Loucy (cell line): ENCODE data around the gene ZNF660.

Experiments used
- H2AFZ ChIP-seq: fragments of 200-600 bp; sonication (generic); 2 replicates; pipeline ENCODE4 v1.6.0; 2016; ENCODE audit warnings: antibody characterized with exemption, mild to moderate bottlenecking, low read length, moderate library complexity
- H3F3A ChIP-seq: fragments of 200-600 bp; 2 replicates; pipeline ENCODE4 v1.6.0; 2016; ENCODE audit warnings: antibody characterized with exemption, low read depth, mild to moderate bottlenecking
- H3K27me3 ChIP-seq: fragments of 200-600 bp; sonication (generic); 2 replicates; pipeline ENCODE4 v1.6.1; 2014; ENCODE audit warnings: low read length, mild to moderate bottlenecking; ENCODE audit not compliant: insufficient read depth, poor library complexity, severe bottlenecking
- H3K36me3 ChIP-seq: fragments of 200-600 bp; sonication (generic); 2 replicates; pipeline ENCODE4 v1.6.1; 2016; ENCODE audit warnings: low read length; ENCODE audit not compliant: insufficient read depth
- H3K4me1 ChIP-seq: fragments of 200-600 bp; sonication (generic); 2 replicates; pipeline ENCODE4 v1.5.1; 2014; ENCODE audit warnings: low read length, mild to moderate bottlenecking; ENCODE audit not compliant: insufficient read depth, poor library complexity, severe bottlenecking
- H3K4me2 ChIP-seq: fragments of 200-600 bp; sonication (generic); 2 replicates; pipeline ENCODE4 v1.6.0; 2014; ENCODE audit warnings: antibody characterized with exemption, low read length, low read depth, mild to moderate bottlenecking; ENCODE audit not compliant: poor library complexity, severe bottlenecking
- H3K4me3 ChIP-seq: fragments of 200-600 bp; sonication (generic); 2 replicates; pipeline ENCODE4 v1.5.1; 2014; ENCODE audit warnings: low read length, mild to moderate bottlenecking, mixed read lengths; ENCODE audit not compliant: poor library complexity, severe bottlenecking
- H3K79me2 ChIP-seq: fragments of 200-600 bp; sonication (generic); 2 replicates; pipeline ENCODE4 v1.6.1; 2014; ENCODE audit warnings: low read length; ENCODE audit not compliant: insufficient read depth
- H3K9ac ChIP-seq: fragments of 200-600 bp; sonication (generic); 2 replicates; pipeline ENCODE4 v1.6.0; 2014; ENCODE audit warnings: mild to moderate bottlenecking, low read depth, low read length, moderate library complexity; ENCODE audit not compliant: poor library complexity, severe bottlenecking
- H3K9me2 ChIP-seq: fragments of 200-600 bp; sonication (generic); replicated peaks from 2 replicates; pipeline ENCODE4 v1.6.1; 2016; ENCODE audit warnings: low read depth, low read length, mixed read lengths
- H3K9me3 ChIP-seq: fragments of 200-600 bp; sonication (generic); 2 replicates; pipeline ENCODE4 v1.6.1; 2014; ENCODE audit warnings: mild to moderate bottlenecking, antibody characterized with exemption, low read length, low read depth; ENCODE audit not compliant: insufficient read depth
- H4K20me1 ChIP-seq: fragments of 200-600 bp; sonication (generic); 2 replicates; pipeline ENCODE4 v1.6.0; 2014; ENCODE audit warnings: antibody characterized with exemption, low read length, mild to moderate bottlenecking; ENCODE audit not compliant: insufficient read depth, poor library complexity, severe bottlenecking
- EZH2phosphoT487 ChIP-seq: fragments of 200-600 bp; IDR thresholded peaks from 2 replicates; pipeline ENCODE4 v1.6.1; 2018; ENCODE audit warnings: antibody characterized with exemption, mild to moderate bottlenecking, moderate library complexity, borderline replicate concordance
- TF ChIP-seq, protein P1 (sequence below): fragments of 200-600 bp; sonication (generic); conservative IDR thresholded peaks from 2 replicates; pipeline ENCODE4 v1.5.1; 2014; ENCODE audit warnings: mild to moderate bottlenecking, antibody characterized with exemption, low read length

Gene ZNF660

GRCh38 chr3:44642337-44642736 lies 57.6 kb downstream of the ZNF660 start:
- Histone ChIP-seq H3K9me2 (no peaks in the 10 kb centered on the region), H3K4me3 (no peak overlapping the region), H3K79me2 (no peaks in the 10 kb centered on the region; the same call in 1 of the 2 replicates), H3K9ac (no peak overlapping the region), H4K20me1 (no peaks in the 10 kb centered on the region), H3K4me2 (no peak overlapping the region), H3K9me3 (peaks cover 24% of the 10 kb centered on the region), H3K36me3 (peaks cover 63% of the 10 kb centered on the region), H3F3A (no peaks in the 10 kb centered on the region), H2AFZ (no peak overlapping the region), H3K27me3 (no peaks in the 10 kb centered on the region), H3K4me1 (no peaks in the 10 kb centered on the region)
- TF ChIP-seq, protein P1, sequence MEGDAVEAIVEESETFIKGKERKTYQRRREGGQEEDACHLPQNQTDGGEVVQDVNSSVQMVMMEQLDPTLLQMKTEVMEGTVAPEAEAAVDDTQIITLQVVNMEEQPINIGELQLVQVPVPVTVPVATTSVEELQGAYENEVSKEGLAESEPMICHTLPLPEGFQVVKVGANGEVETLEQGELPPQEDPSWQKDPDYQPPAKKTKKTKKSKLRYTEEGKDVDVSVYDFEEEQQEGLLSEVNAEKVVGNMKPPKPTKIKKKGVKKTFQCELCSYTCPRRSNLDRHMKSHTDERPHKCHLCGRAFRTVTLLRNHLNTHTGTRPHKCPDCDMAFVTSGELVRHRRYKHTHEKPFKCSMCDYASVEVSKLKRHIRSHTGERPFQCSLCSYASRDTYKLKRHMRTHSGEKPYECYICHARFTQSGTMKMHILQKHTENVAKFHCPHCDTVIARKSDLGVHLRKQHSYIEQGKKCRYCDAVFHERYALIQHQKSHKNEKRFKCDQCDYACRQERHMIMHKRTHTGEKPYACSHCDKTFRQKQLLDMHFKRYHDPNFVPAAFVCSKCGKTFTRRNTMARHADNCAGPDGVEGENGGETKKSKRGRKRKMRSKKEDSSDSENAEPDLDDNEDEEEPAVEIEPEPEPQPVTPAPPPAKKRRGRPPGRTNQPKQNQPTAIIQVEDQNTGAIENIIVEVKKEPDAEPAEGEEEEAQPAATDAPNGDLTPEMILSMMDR = no peak
- no peak for TF ChIP-seq EZH2phosphoT487

- Histone ChIP-seq H3F3A (no peaks in the 10 kb centered on the region), H3K4me1 (no peaks in the 10 kb centered on the region), H2AFZ (no peak overlapping the region), H3K27me3 (no peaks in the 10 kb centered on the region), H4K20me1 (no peaks in the 10 kb centered on the region), H3K36me3 (peaks cover 58% of the 10 kb centered on the region), H3K9me3 (peaks cover 24% of the 10 kb centered on the region), H3K4me3 (no peak overlapping the region), H3K79me2 (no peaks in the 10 kb centered on the region; the same call in 1 of the 2 replicates), H3K4me2 (no peak overlapping the region), H3K9me2 (no peaks in the 10 kb centered on the region), H3K9ac (no peak overlapping the region)
- TF ChIP-seq EZH2phosphoT487 = no peak
- TF ChIP-seq, protein P1 = no peak
Measured at GRCh38 chr3:44643024-44643423, 58.3 kb downstream of the ZNF660 start.

DNA sequence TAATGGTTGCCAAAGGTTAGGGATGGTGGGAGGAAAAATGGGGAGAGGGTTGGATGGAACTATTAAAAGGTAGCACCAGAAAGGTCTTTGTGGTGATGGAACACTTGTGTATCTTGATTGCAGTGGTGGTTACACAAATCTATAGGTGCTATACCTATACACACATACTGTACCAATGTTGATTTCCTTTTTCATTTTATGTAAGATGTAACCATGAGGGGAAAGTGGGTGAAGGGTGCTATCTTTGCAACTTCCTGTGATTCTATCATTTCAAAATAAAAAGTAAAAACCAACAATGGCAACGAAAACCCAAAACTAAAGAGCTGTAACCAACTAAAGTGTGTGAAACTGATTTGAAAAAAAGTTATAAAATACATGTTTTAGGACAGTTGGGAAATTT lies 63.0 kb downstream of the ZNF660 start:
- no peaks in the 10 kb centered on the region for H4K20me1 ChIP-seq
- H3F3A ChIP-seq = no peaks in the 10 kb centered on the region
- no peaks in the 10 kb centered on the region for H3K27me3 ChIP-seq
- H3K9me3 ChIP-seq = peaks cover 9% of the 10 kb centered on the region
- H3K9me2 ChIP-seq = no peaks in the 10 kb centered on the region
- no peaks in the 10 kb centered on the region for H3K4me1 ChIP-seq
- TF ChIP-seq EZH2phosphoT487 = no peak
- TF ChIP-seq, protein P1 = no peak
- H2AFZ ChIP-seq = no peak overlapping the region
- H3K9ac ChIP-seq = no peak overlapping the region
- H3K36me3 ChIP-seq = peaks cover 14% of the 10 kb centered on the region
- no peak overlapping the region for H3K4me2 ChIP-seq
- no peaks in the 10 kb centered on the region for H3K79me2 ChIP-seq
- H3K4me3 ChIP-seq = no peak overlapping the region
